Stimulated activated CD4-positive, alpha-beta T cell treated with anti-CD3 and anti-CD28 coated beads, Interleukin-2, amount 100 ng/mL, for 24 hours (primary cell): ENCODE results near the gene AGAP3.
A peak's percentile ranks its signal among the peaks of the same experiment; 100 is the strongest.

ENCODE experiments used
- DNase-seq, 2 donors: peaks; one replicate each; pipeline ENCODE4 v3.0.0-alpha.2; 2020

Gene AGAP3

DNA sequence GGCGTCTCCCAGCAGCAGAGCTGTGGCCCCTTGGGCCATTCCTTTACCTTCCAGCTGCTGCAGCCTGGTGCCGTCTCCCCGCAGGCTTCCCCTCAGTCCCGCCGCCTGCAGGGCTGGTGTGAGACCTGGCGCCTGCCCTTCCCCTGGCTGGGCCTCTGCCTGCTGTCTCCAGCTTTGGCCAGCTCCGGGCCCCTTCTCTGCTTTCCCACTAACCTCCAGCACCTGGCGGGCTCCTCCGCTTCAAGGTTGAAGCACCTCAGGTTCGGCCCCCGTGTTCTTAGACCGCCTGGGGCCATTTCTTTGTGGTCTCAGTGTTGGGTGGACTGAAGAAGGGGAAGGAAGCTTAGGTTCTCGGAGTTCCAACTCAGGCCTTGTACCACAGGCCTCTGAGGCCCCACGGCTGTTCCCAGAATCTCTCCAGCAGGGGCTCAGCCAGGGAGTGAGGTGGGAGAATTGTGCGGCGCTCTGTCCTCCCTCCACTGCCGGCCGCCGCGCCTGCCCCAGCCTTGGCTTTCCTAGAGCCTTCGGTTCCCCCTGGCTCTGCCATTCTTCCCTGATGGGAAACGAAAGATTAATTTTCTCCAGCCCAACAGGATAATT lies 50.9 kb downstream of the AGAP3 start:
- DNase-seq = no peak

DNA sequence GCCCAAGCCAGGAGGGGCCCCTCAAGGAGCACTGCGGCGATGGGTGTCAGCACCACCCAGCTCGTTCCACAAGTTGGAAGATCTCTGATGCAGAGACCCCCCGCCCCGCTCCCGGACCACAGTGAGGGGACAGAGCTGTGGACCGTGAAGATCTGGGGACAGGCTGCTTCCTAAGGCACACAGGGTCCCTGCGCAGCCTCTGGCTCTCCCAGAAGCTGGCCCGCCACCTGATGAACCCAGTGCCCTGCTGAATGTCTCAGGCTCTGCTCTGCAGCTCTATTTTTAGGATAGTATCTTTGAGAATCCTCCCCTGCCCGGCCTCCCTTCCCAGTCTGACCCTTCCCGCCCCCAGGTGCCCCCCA lies 51.5 kb downstream of the AGAP3 start:
- DNase-seq = no peak

DNA sequence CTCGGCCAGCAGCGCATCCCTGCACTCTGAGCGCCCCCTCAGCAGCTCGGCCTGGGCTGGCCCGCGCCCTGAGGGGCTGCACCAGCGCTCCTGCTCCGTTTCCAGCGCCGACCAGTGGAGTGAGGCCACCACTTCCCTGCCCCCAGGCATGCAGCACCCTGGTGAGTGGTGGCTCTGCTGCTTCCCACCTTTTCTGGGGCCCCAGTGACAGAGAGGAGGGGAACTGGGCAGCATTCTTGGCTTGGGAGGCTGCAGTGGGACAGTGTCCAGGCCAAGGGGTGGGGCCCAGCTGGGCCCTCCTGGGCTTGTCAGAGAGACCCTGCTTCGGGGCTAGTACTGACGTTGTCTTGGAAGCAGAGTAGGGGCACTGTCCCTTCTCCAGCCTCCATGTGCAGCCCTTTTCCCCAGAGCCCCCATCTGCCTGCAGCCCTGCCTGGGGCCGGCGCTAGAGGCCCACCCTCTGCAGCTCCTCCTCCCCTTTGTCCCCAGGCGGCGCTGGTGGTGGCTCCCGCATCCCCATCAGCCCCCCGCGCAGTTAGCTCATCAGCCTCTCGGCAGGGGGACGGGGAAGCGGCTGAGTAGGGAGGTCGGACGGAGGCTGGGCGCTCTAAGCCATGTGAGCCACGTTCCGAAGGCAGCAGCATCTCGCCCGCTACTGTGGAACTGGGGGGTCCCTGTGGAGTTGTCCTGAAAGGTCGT lies 52.0 kb downstream of the AGAP3 start:
- no peak for DNase-seq

DNA sequence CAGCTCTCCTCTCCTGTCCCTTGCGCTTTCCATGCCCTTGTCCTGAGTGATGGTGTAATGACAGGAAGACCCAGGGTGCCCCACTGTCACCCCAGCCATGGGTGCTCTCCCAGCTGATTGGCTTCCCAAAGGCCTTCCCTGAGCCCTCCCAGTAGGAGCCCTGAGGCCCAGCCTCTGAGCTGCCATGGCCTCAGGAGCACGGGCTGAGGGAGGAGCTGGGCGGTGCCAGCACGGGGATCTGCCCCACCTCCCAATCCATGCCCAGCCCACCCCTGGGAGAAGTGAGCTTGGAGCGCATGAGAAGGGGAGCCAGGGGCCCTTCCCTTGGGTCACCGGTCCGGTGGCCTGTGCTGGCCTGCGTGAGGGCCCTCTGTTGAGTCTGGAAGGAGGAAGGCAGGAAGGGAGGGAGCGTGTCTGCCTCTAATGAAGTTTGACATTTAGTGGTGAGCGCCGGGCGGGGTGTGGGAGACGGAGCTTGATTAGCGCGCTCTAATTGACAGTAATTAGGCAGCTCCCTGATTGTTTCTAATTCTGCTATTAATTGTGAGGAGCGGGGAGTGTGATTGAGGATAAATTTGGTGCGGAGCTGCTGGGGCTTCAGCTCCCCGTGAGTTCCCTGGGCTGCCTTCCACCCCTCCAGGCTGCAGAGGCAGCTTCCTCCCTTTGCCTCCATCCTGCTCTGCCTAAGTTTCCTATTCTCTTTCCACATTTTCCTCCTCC lies 53.0 kb downstream of the AGAP3 start:
- DNase-seq = no peak

DNA sequence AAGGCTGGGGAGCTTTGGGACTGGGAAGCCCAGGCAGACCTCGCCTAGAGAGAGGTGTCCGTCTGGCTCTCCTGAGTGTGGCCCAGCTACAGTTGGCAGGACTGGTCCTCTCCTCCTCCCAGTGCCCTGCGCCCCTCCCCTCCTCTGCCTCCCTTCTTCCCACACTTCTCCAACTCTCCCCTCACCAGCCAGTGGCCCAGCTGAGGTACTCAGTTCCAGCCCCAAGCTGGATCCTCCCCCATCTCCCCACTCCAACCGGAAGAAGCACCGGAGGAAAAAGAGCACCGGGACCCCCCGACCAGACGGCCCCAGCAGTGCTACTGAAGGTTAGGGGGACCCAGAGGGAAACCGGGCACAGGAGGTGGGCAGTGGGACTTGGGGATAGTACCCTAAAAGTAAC lies 53.5 kb downstream of the AGAP3 start:
- no peak for DNase-seq

DNA sequence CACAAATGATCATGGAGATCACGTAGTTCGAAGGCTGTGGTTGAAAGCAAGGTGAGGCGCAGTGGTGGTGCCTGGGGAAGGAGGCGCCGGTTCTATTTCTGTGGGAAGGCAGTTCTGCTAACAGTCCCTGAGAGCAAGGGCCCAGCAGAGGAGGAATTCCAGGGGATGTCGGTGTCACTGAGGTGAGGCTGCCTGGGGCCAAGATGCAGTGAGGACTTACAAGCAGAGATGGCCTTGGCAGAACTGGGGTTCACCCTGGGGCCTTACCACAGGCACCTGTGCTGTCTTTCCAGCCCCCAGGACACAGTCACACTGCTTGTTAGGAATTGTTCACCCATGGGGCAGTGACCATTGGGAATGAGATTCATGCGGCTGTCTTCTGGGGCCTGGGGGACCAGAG lies 54.6 kb downstream of the AGAP3 start:
- DNase-seq = no peak

DNA sequence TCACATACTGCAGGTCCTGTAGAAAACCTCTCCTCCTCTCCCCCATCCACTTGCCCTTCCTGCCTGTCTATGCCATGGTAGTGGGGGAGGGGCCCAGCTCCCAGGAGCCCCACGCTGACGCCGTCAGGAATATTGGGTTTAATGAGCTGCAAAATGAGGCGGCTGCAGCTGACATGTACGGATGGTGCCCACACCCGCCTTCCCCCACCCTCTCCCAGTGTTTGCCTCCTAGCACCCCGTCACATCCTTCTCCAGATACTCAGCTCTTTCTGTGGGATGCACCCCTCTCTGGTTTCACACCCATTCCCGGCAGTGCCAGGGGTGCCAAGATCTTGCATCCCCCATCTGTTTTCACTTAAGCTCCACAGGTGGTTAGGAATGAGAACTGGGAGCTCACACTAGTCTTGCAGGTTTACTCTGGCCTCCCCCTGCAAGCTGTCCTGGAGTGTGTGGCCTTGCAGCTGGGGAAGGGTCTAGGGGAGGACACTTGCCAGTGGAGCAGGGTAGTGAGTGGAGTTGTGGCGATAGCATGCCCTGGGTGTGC lies 55.1 kb downstream of the AGAP3 start:
- no peak for DNase-seq

DNA sequence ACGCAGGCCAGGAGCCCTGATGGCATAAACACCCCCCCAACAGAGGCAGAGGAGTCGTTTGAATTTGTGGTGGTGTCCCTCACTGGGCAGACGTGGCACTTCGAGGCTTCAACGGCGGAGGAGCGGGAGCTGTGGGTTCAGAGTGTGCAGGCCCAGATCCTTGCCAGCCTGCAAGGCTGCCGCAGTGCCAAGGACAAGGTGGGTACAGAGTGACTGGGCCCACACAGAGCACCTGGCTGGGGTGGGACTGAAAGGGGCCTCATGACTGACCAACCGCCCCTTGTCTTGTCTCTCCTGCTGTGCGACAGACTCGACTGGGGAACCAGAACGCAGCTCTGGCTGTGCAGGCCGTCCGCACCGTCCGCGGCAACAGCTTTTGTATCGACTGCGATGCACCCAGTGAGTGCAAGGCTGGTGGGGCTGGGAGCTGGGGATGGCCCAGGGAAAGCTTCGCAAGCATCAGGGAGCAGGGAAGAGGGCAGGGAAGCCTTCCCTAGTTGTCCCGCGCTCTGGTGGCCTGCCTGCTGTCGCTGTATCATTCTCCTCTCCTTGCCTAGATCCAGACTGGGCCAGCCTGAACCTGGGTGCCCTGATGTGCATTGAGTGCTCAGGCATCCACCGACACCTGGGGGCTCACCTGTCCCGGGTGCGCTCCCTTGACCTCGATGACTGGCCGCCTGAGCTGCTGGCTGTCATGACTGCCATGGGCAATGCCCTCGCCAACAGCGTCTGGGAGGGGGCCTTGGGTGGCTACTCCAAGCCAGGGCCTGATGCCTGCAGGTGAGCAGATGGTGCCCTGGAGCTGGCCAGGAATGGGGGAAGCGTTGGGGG lies 55.8 kb downstream of the AGAP3 start:
- DNase-seq = no peak

DNA sequence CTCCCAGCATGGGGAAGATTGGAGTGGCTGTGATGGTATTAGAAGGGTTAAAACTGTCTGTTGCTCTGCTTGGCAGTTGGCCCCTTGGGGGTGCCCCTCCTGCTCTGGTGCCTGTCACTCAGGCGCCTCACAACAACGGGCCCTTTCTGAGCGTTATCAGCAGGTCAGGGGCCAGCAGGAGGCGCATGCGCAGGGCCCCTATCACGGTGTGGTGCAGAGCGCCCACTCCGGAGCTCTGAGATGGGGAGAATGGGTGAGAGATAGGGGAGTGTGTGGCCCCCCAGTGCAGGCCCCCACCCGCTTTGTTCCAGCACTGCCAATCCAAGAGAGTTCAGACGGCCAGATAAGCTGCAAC lies 56.4 kb downstream of the AGAP3 start:
- no peak for DNase-seq

DNA sequence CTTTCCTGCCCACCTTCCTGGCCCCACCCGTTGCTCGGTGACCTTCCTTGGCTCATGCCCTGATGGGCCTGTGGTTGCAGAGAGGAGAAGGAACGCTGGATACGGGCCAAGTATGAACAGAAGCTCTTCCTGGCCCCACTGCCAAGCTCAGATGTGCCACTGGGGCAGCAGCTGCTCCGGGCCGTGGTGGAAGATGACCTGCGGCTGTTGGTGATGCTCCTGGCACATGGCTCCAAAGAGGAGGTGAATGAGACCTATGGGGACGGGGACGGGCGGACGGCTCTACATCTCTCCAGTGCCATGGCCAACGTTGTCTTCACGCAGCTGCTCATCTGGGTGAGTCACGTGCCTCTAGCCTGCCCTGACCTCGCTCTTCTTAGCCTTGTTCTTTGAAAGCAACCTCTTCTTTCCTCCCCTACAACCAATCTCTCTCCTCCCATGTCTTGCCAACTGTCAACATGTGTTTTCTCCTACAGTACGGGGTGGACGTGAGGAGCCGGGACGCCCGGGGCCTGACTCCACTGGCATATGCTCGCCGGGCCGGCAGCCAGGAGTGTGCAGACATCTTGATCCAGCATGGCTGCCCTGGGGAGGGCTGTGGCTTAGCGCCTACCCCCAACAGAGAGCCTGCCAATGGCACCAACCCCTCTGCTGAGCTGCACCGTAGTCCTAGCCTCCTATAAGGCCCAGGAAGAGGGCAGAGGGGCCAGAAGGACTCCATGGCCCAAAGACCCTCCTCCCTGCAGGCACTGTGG lies 57.2 kb downstream of the AGAP3 start:
- no peak for DNase-seq

DNA sequence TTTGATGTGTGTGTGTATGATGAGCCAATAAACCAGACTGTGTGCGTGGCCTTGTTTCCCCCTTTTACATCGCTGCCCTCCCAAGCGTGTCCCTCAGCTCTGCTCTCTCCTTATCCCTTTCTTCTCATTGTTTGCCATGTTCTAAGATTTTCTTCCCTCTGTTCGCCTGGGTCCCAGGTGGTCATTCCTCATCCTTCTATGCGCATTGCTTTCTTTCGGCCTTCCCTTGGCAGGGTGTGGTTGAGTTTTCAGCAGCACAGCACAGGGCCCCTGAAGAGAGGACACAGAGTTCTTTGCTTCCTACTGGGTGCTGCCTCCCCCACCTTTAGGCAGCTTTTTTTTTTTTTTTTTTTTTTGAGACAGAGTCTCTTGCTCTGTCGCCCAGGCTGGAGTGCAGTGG lies 58.1 kb downstream of the AGAP3 start:
- no peak for DNase-seq

DNA sequence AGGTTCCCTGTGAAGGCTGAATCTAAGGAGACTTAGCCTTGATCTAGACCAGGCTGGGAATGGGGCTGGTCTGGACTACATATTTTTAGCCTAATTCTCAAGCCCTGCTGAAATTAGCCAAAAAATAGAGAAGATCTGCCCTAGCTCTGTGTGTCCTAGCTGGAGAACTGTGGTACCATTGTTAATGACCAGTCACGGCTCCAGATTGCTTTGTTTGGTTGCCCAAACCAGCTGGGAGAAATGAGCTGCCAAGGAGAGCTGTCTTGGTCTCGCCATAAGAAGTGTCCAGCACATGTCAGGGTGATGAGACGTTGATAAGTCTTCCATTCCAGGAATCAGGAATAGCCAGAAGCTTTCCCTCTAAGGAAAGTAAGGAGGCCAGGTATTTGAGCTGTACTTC lies 60.5 kb downstream of the AGAP3 start:
- no peak for DNase-seq

DNA sequence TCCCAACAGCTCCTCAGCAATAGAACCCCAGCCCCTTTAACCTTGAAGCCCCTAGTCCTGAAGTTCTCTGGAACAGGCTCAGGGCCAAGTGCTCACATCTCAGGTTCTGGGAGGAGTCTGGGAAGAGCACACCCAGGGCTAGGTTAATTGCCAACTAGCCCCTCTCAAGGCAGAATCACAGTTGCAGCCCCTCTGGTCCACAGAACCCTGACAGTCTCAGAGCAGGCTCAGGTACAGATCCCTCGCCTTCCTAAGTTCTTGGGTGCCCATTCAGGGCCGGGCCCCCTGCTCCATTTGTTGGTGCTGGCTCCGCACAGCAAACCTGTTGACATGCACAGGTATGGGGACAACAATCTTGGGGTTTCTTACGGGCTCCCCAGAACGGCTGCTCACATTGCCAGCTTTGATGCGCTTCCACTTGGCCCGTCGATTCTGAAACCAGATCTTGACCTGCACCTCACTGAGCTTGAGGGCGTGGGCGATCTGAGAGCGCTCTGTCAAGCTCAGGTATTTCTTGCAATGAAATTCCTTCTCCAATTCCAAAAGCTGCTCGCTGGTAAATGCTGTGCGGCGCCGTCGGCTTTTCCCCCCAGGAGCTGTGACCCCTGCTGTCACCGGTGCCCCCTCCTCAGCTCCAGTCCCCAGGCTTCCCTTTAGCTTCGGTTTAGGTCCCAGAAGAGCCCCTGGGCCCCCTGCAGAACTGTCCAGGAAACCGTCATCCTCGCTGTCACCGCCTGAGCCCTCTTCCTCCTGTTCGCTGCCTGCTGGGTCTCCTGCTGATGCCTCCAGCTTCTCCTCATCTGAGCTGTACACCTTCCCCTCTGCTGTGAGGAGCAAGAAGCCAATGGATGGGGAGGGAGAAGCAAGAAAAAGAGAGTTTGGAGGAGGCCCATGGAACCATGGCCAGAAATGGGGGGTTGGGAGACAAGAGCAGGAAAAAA lies 62.3 kb downstream of the AGAP3 start:
- DNase-seq = no peak

DNA sequence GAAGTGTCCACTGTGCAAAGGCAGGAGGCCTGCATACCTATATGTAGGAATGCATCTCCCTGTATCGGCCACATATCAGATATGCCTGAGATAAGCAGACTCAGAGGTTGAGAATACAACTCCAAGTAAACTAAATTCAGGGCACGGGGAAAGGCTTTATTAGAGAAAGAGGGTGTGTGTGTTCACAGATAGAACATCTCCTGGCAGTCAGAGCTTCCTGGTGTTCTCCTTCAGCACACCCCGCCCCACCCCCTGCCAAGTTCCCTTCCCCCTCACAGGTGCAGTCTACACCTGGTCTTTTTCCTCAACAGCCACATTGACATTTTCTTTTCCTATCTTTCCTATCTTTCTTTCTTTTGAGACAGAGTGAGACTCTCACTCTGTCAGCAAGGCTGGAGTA lies 64.1 kb downstream of the AGAP3 start:
- no peak for DNase-seq

DNA sequence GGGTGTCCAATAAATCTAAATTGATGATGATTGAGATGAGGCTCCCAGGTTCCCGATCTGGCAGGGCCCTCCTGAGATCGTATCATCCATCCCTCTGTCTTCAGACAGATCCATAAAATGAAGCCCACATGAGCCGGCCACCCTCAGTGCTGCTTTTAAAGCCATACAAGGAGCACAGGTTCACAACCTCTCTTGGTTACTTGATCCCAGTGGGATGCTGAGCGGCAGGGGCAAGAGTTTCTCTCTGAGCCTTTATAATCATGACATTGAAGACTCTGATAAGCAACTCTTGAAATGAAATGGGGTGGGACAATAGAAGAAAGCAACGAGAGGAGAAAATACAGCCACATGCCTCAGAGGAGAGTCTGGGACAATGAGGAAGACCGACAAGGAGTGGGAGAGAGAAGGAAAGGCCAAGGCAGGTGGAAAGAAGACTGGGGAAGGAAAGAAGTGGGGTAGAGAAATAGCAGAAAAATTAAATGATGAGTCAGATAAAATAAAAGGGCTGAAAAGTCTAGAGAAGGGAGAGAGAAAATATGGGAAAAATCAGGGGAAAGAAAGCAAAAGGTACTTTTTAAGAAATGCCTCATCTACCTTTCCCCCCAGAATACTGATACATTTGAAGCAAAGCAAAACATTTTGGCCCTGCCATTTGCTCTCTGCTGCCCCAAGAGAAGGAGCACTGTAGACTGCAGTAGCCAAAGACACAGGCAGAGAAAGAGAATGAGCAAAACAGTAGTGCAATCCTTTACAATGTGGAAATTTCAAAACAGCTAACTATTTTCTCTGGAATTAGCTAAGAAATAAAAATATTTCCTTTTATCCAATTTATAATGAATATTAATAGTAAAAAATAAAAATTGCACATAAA lies 66.6 kb downstream of the AGAP3 start:
- DNase-seq = no peak

DNA sequence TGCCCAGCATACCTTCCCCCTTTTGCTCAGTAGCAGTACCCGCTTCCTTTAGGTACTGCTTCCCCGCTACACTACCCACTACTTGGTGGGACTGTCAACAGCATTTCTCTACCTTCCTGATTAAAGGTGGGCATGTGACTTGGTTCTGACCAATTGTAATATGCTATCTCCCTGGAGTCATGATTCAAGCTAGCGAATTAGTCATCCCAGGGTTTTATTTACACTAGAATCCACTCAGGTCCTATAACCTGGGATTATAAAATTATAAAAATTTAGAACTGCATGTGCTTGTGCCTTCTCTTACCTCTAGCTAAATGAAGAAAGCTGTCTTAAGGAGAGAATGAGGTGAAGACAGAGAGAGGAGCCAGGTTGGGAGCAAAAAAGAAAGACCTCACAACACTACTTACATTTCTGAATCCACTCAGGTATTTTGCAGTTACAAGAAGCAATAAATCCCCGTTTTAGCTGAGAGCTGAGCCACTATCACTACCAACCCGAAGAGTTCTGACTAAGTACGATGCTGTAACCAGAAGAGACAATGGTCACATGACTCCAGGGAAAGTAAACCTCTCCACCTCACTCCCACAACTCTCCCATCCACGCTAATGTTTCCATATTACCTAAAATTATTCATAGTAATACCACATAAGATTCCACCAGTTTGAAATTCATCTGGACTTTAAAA lies 71.5 kb downstream of the AGAP3 start:
- DNase-seq = no peak

DNA sequence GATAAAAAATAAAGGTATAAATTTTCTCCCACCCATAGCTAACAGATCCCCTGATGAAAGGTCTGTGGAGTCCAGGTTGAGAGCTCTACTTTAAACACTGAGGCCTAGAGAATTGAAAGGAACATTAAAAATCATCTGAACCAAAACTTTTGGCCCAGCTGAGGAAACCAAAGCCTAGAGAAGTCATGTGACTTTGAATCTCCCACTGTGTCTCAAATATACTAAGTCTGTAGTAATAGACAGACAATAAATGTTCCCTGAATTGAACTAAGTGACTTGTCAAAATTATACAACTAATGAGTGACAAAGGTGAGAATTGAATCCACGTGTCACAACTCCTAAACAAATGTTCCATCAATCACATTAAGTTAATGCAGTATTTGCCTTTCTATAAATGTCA lies 75.5 kb downstream of the AGAP3 start:
- DNase-seq = no peak

DNA sequence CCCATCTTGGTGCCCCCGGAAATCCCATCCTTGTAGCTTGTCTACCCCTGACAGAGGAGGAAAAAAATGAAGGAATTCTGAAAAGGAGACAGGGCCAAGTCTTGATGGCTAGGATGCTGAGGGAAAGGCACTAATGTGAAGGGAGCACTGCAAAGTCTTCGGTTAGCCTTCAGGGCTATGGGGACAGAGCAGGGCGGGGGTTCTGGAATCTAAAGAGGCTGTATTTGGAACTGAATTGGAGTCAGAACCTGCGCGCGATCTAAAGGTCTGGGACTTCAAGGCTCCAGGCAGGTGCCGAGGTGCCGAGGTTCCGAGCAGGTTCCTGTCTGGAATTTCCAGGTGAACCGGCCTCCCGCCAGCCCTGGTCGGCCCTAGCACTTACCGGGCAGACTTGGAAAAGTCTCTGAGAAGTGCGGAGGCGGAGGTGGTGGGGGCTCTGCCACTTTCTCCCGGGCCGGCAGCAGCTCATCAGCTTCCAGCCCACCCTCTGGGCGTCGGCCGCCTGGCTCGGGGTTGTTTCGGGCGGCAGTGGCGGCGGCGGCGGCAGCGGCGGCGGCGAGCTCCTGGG lies 80.4 kb downstream of the AGAP3 start:
- DNase-seq = no peak

DNA sequence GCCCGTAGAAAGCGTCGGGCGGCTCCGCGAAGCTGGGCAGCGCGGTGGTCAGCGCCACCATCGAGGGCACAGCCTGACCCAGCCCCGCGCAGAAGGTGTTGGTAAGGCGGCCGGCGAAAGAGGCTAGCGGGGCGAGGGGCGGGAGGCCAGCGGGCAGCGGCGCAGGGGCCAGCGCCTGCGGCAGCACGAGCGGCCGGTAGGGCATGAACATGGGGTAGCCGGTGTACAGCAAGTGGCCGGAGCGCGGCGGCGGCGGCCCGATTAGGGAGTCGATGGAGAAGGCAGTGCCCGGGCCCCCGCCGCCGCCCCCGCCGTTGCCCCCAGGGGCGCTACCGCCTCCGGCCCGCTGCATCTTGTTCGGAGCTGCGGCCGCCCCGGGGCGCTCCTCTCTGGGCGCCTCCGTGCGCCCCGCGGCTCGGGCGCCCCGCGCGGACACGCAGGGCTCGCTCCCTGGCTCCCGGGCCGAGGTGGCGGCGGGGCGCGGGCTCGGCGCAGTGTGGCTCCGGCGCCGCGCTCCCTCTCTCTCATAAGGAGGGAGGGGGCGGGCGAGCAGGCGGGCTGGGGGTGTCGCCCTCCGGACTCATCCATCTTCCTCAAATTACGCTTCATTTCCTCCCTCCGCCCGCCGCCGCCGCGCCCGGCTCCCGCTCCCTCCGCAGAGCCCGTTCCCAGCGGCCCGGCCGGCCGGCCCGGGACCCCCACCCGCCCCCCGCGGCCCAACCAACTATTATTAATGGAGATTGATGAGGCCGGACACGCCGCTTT lies 81.1 kb downstream of the AGAP3 start, which contains the start of gene GBX1:
GBX1 (minus strand) TSS at position 498 of the 765 bp plus-strand sequence; CDS start at position 352, 146 bp downstream.
- DNase-seq = peak in 1 of 2 donors; percentile 25
